ENCODE measurements around the gene RRAS. TPM values are rescaled to one million over a fixed set of nuclear protein-coding genes. Genes with fewer than 3 reads are reported as not detected.

RRAS gene
- polyA plus RNA-seq, 1 experiment, result 64.2 TPM

GRCh38 chr19:49593233-49594113 is 46.5 kb downstream of the RRAS start:
- ChIA-PET CTCF (interaction anchor here (1.0 to 1.3 kb wide), 2 partner anchors 23 to 77 kb away, joined by 3 to 4 read pairs; no protein-coding TSS in a partner anchor), POLR2A (interaction anchor here (0.6 to 1.1 kb wide), 5 partner anchors 13 to 66 kb away, joined by 3 to 9 read pairs (median 4); partner anchors contain the start of genes NOSIP, RCN3 and SCAF1)
- H3K27ac ChIP-seq (ENCODE audit: low read depth, low read length), result no peak overlapping the region

DNA sequence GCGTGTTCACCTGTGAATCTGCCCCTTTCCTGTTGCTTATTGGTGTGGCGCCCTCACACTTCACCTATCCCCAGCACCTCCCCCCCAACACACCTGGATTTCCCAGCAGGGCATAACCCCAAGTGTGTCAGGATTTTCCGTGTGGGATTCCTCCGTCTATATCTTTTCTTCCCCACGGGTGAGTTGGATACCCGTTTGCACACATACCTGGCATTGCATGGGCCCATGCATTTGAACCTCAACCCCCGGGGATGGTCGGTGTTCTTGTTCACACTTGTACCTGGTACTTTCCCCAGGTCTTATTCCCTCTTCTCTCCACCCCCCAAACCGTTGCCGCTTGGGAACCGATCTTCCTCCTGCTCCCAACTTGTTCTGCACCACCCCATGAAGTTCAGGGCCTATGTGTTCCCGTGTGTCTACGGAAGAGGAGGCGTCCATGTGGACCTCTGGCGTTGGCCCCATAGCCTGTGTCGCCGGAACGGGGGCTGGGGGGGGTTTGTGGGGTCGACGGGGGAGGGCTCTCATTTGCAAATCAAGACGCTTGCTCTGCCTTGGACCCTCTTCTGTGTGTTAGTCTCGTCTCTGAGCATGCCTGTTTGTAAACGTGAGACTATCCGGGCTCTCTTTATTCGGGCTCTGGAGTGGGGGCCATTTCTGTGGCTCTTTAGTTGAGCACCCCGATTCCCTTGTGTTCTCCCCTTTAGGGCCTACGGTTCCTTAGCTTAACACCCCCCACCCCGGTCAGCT is 47.3 kb downstream of the RRAS start:
- POLR2A ChIA-PET, result interaction anchor here (0.6 to 3.0 kb wide), 7 partner anchors 13 to 65 kb away, joined by 3 to 22 read pairs (median 4); partner anchors contain the start of genes RCN3, RRAS and SCAF1
- H3K27me3 ChIP-seq (ENCODE audit: control insufficient read depth, insufficient read depth, low read length), result no peaks in the 10 kb centered on the region
- CTCF ChIA-PET, result interaction anchor here (1.0 kb wide), 1 partner anchor 76 kb away, joined by 3 read pairs; no protein-coding TSS in a partner anchor
- DNase-seq (ENCODE audit: low read depth, low spot score), result no peak
- H3K4me3 ChIP-seq (ENCODE audit: low read depth, low read length), result peak overlapping the region; percentile 86
- TF ChIP-seq, protein P1, sequence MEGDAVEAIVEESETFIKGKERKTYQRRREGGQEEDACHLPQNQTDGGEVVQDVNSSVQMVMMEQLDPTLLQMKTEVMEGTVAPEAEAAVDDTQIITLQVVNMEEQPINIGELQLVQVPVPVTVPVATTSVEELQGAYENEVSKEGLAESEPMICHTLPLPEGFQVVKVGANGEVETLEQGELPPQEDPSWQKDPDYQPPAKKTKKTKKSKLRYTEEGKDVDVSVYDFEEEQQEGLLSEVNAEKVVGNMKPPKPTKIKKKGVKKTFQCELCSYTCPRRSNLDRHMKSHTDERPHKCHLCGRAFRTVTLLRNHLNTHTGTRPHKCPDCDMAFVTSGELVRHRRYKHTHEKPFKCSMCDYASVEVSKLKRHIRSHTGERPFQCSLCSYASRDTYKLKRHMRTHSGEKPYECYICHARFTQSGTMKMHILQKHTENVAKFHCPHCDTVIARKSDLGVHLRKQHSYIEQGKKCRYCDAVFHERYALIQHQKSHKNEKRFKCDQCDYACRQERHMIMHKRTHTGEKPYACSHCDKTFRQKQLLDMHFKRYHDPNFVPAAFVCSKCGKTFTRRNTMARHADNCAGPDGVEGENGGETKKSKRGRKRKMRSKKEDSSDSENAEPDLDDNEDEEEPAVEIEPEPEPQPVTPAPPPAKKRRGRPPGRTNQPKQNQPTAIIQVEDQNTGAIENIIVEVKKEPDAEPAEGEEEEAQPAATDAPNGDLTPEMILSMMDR (IDR thresholded peaks at IDR 0.05; ENCODE audit: low read depth, low read length), result no peak
- H3K9me3 ChIP-seq (ENCODE audit: control insufficient read depth, insufficient read depth, low read length), result no peaks in the 10 kb centered on the region; the same call in 1 of the 2 replicates
- peak overlapping the region; percentile 39 for H3K27ac ChIP-seq (ENCODE audit: low read depth, low read length)

More at GRCh38 chr19:49593233-49594113, 46.5 kb downstream of the RRAS start:
- DNase-seq (ENCODE audit: low read depth, low spot score), result peak; percentile 66
- Histone ChIP-seq H3K9me3 (ENCODE audit: control insufficient read depth, insufficient read depth, low read length) (no peaks in the 10 kb centered on the region; the same call in 1 of the 2 replicates), H3K27me3 (ENCODE audit: control insufficient read depth, insufficient read depth, low read length) (no peaks in the 10 kb centered on the region), H3K4me3 (ENCODE audit: low read depth, low read length) (peak overlapping the region; percentile 86)
- TF ChIP-seq, protein P1 (IDR thresholded peaks at IDR 0.05; ENCODE audit: low read depth, low read length), result no peak

DNA sequence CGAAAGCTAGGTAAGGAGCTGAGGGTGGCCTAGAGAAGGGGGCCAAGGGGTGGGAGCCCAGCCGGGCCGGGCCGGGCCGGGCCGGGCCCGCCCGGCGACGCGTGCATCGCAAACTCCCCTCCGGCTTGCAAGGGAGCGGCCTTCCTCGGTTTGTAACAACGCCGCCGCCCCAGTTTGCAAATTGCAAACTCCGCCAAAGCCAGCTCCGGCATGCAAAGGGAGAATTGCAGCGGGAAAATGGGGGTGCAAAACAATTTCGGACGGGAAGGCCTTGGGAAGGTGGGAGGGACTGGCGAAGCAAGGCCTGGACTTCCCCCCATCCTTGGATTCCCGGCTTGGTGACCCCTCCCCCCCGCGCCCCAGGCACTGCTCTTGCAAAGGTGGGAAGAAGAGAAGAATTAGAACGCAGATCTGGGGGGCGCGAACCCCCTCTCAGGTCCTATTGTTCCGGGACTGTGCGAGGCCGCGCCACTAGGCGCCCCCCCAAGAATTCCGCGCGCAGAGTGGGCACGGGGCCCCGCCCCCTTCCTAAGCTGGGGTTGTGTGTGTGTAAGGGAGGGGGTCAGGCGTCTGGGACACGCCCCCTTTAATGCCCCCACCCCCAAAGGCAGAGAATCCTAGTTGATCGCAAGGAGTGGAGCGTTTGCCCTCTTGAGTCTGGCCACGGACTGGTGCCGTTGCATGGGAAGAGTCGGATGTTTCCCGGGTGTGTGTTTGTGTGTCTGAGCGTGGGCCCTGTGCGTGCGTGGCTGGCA is 48.0 kb downstream of the RRAS start:
- TF ChIP-seq, protein P1 (IDR thresholded peaks at IDR 0.05; ENCODE audit: low read depth, low read length), result no peak
- ChIA-PET POLR2A (interaction anchor here (0.6 to 3.0 kb wide), 4 partner anchors 12 to 50 kb away, joined by 3 to 22 read pairs (median 8); partner anchors contain the start of genes RRAS and SCAF1), CTCF (no interaction called here)
- Histone ChIP-seq H3K27ac (ENCODE audit: low read depth, low read length) (peak overlapping the region; percentile 39), H3K4me3 (ENCODE audit: low read depth, low read length) (peak overlapping the region; percentile 86), H3K27me3 (ENCODE audit: control insufficient read depth, insufficient read depth, low read length) (no peaks in the 10 kb centered on the region), H3K9me3 (ENCODE audit: control insufficient read depth, insufficient read depth, low read length) (no peaks in the 10 kb centered on the region; the same call in 1 of the 2 replicates)
- DNase-seq (ENCODE audit: low read depth, low spot score), result no peak

DNA sequence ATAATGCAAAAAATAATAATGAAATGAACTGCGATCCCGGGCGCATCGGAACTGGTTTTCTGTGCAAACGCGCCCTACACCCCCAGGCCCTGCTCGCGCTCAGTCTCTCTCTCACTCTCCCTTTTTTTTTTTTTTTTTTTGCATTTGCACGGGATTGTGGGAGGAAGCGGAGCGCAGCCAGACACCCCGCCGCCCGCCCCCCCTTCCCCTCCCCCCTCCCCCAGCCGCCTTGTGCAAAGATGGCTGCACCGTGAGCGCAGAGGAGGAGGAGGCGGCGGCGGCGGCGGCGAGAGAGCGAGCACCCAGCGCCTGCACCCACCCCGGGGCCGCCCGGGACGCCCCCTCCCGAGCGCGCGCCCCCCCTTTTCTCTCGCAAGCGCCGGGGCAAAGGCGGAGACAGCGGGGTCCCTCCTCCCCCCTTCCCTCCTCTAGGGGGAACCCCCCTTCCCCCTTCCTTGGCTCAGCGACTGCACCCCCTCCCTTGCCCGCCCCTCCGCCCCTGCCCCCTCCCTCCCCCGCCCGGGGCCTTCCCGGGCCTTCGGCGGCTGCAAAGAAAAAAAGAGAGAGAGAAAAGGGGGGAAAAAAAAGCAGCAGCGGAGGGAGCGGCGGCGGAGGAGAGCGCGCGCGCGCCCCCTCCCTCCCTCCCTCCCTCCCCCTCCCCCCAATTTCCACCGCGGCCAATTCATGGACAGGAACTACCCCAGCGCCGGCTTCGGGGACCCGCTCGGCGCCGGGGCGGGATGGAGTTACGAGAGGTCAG is 48.8 kb downstream of the RRAS start, which contains the start of gene PRR12:
PRR12 (plus strand) TSS at position 212 of the 760 bp plus-strand sequence; CDS start at position 685, 473 bp downstream.
- H3K27ac ChIP-seq (ENCODE audit: low read depth, low read length), result peak within 1 kb of the TSS; percentile 68
- DNase-seq (ENCODE audit: low read depth, low spot score), result peak; percentile 32
- no peaks in the 10 kb centered on the region for H3K27me3 ChIP-seq (ENCODE audit: control insufficient read depth, insufficient read depth, low read length)
- TF ChIP-seq, protein P1 (IDR thresholded peaks at IDR 0.05; ENCODE audit: low read depth, low read length), result no peak
- ChIA-PET CTCF (interaction anchor here (2.6 kb wide), 1 partner anchor 21 kb away, joined by 8 read pairs; no protein-coding TSS in a partner anchor), POLR2A (interaction anchor here (0.6 to 3.0 kb wide), 8 partner anchors 11 to 381 kb away, joined by 3 to 25 read pairs (median 7); partner anchors contain the start of genes NOSIP, PRMT1, PRRG2 and RRAS)
- H3K9me3 ChIP-seq (ENCODE audit: control insufficient read depth, insufficient read depth, low read length), result no peaks in the 10 kb centered on the region; the same call in 1 of the 2 replicates
- H3K4me3 ChIP-seq (ENCODE audit: low read depth, low read length), result peak within 1 kb of the TSS; percentile 86

Data from AG04450 (cell line).